Endothelial cell of umbilical vein (primary cell): Measurements from ENCODE around the gene RPP40.

ENCODE experiments used
- CTCF ChIP-seq, 2 donors: IDR thresholded peaks; 1 replicate in 1 of 2; 2 replicates in 1 of 2; pipeline ENCODE4 v1.5.1; 2011; ENCODE audit warnings: low read length in 2 of 2, mild to moderate bottlenecking in 2 of 2, moderate library complexity in 2 of 2, control low read depth in 1 of 2, inconsistent platforms in 1 of 2, low read depth in 1 of 2; ENCODE audit not compliant: insufficient read depth in 1 of 2; ENCODE audit errors: extremely low read depth in 1 of 2
- FOS ChIP-seq: IDR thresholded peaks from 2 replicates; pipeline ENCODE4 v1.6.1; 2011; ENCODE audit warnings: mild to moderate bottlenecking, low read length, moderate library complexity, borderline replicate concordance; ENCODE audit not compliant: insufficient read depth
- POLR2AphosphoS5 ChIP-seq: IDR thresholded peaks from 2 replicates; pipeline ENCODE4 v1.6.1; 2012; ENCODE audit warnings: low read depth, mild to moderate bottlenecking, control low read depth, low read length, moderate library complexity; ENCODE audit not compliant: insufficient read depth
- TF ChIP-seq, protein P1 (sequence below): IDR thresholded peaks from 2 replicates; pipeline ENCODE4 v1.6.1; 2011; ENCODE audit not compliant: insufficient read depth, insufficient read length

GRCh38 chr6:5029609-5030008 lies 25.8 kb upstream of the RPP40 start:
- TF ChIP-seq CTCF (IDR thresholded peaks at IDR 0.05; ENCODE audit: extremely low read depth in 1 of 2, insufficient read depth in 1 of 2, low read depth in 1 of 2, low read length in 2 of 2) (no peak), POLR2AphosphoS5 (no peak), FOS (no peak)
- TF ChIP-seq, protein P1, sequence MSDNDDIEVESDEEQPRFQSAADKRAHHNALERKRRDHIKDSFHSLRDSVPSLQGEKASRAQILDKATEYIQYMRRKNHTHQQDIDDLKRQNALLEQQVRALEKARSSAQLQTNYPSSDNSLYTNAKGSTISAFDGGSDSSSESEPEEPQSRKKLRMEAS: no peak
